GM12873 (cell line): ENCODE measurements around the gene CHD6.

Experiments used
- CTCF ChIP-seq: IDR thresholded peaks from 2 replicates; pipeline ENCODE4 v1.5.1; 2012; ENCODE audit warnings: low read depth, mild to moderate bottlenecking, moderate library complexity, low read length, control low read depth; ENCODE audit not compliant: insufficient read depth; ENCODE audit errors: missing control alignments

Gene CHD6

DNA sequence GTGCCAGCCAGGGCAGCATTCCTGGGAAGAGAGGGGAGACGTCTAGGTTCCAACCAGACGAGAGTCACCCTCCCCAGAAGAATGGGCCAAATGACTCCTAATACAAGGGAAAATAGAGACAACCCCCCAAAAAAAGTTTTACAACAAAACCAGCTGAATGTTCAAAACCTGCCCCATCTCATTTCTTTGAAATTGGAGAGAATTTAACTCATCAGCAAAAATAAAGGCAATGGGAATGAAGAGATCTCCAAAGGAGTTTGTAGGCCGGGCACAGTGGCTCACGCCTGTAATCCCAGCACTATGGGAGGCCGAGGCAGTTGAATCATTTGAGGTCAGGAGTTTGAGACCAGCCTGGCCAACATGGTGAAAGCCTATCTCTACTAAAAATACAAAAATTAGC lies 241.8 kb downstream of the CHD6 start:
- no peak for TF ChIP-seq CTCF

- TF ChIP-seq CTCF: no peak
Measured at GRCh38 chr20:41375846-41376245, 242.3 kb downstream of the CHD6 start.

DNA sequence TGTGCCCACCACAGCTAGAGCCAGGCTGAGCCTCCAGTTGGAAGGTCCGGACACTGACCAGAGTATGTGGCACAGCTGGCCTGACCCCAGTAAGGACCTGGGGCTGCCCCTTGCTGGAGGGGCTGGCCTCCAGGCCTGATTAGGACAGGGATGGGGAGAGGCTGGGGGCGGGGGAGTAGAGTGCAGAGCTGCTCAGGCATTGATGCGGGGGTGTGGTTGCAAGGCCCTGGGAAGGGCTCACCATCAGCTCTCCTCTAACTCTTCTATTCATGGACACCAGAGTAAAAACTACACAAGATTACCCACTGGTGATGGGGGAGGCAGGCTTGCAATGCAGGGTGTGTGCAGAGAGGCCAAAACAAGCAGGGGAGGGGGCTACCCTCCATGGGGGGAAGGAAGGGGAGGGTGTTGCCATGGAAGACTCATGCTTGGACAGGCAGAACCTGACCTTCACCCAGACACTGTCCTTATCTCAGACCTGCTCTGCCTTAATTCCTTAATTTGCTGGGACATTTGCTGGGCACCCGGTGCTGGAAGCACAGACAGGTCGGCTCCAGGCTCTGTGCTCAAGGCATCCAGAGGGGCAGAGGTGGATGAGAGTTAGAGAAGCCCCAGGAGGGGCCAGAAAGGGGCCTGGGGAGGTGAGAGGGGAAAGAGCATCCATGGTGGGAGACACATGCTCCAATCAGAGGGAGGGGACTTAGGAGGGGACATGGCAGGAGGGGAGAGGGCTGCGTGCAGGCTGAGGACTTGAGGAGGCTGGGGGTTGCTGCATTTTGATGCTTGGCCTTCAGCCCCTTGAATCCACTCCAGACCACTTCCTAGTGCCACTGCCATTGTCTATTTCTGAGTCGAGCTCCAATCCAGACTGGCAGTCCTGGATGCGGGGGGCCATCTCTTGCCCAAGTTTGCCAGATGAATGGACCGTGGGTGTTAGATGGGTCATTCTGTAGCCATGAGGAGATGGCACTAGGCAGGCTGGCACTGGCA lies 244.0 kb downstream of the CHD6 start:
- no peak for TF ChIP-seq CTCF

GRCh38 chr20:41373251-41373783 lies 244.9 kb downstream of the CHD6 start:
- no peak for TF ChIP-seq CTCF

- TF ChIP-seq CTCF: no peak
Measured at GRCh38 chr20:41371371-41371770, 246.8 kb downstream of the CHD6 start.

DNA sequence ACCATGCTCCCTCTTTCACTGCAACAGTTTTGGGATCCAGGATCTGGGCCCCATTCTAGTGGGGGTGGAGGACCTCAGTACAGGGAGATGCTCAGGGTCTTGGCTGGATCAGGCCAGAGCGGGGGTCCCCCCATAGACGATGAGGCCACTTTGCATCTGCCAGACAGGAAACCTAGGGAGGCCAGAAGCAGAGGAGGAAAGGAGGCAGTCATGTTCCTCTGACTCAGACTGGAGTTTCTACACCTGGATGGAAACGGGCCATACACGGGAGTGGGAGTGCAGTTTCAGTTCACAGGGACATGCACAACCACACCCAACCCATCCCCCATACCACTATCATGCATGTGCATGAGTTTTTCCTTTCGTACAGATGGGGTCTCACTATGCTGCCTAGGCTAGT lies 248.0 kb downstream of the CHD6 start:
- TF ChIP-seq CTCF: no peak

DNA sequence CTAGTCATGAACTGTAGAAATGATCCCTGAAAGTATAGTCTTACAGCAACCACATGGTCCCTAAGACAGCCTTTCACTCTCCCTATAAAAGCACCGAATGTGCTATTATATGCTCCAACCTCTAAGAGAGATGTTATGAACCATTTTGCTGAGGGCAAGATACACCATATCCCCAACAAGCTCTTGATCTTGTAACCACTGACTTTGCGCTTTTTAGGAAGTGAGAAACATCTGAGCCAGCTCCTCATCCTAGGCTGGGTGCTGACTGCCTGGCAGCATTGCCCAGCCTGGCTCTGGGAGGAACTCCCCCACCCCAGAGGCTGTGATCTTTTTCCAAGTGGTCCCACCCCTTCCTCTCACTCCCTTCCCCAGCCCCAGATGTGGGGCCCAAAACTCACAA lies 248.5 kb downstream of the CHD6 start:
- TF ChIP-seq CTCF: no peak
